Measurements from ENCODE around the gene HMOX2.

HMOX2 gene

DNA sequence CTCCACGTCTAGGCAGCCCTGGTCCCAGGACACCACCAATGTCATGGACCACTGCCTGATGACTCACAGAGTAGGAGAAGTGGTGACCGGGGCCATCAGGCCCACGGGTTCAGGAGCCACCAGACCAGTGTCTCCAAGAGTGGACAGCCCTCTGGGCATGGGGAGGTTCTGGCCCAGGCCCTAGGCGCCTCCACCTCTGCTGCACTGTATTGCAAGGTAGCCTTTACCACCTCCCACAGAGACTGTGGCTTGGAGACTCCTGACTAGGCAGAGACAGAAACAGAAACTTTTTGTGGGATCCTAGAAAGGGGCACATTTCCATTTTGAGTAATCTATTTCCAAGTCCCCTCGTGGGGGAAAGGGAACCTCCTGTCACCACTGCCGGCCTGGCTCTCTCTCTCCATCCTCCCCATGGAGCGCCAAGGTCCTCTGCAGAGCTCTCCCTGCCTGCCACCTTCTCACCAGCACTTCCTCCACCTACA is 59.5 kb downstream of the HMOX2 start:
- Histone ChIP-seq H3K9ac (ENCODE audit: low read depth, low read length) (no peak overlapping the region), H3K36me3 (ENCODE audit: insufficient read depth, low read length) (no peaks in the 10 kb centered on the region), H3K4me1 (ENCODE audit: insufficient read depth, low read length) (no peaks in the 10 kb centered on the region), H3K79me2 (ENCODE audit: insufficient read depth, low read length) (no peaks in the 10 kb centered on the region), H2AFZ (ENCODE audit: low read depth, low read length) (no peak overlapping the region), H3K4me2 (ENCODE audit: insufficient read depth, low read length) (no peak overlapping the region), H3K9me3 (ENCODE audit: insufficient read depth, low read length, severe bottlenecking) (no peaks in the 10 kb centered on the region), H3K4me3 (ENCODE audit: low read depth in 1 of 2, low read length in 2 of 2) (no peak overlapping the region), H4K20me1 (ENCODE audit: insufficient read depth, low read length) (no peaks in the 10 kb centered on the region), H3K27me3 (ENCODE audit: insufficient read depth, low read length, poor library complexity) (peaks cover 3% of the 10 kb centered on the region), H3K27ac (ENCODE audit: low read length) (no peak overlapping the region)
- ATAC-seq (ENCODE audit: insufficient read depth, low read depth) = no peak
- TF ChIP-seq, protein P1, sequence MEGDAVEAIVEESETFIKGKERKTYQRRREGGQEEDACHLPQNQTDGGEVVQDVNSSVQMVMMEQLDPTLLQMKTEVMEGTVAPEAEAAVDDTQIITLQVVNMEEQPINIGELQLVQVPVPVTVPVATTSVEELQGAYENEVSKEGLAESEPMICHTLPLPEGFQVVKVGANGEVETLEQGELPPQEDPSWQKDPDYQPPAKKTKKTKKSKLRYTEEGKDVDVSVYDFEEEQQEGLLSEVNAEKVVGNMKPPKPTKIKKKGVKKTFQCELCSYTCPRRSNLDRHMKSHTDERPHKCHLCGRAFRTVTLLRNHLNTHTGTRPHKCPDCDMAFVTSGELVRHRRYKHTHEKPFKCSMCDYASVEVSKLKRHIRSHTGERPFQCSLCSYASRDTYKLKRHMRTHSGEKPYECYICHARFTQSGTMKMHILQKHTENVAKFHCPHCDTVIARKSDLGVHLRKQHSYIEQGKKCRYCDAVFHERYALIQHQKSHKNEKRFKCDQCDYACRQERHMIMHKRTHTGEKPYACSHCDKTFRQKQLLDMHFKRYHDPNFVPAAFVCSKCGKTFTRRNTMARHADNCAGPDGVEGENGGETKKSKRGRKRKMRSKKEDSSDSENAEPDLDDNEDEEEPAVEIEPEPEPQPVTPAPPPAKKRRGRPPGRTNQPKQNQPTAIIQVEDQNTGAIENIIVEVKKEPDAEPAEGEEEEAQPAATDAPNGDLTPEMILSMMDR (IDR thresholded peaks at IDR 0.05; ENCODE audit: borderline replicate concordance, extremely low read depth, low read length, poor library complexity, severe bottlenecking) = no peak
- TF ChIP-seq EZH2 (IDR thresholded peaks at IDR 0.05; ENCODE audit: borderline replicate concordance, low read depth, low read length, severe bottlenecking) = no peak
- DNase-seq = no peak

- H4K20me1 ChIP-seq (ENCODE audit: insufficient read depth, low read length) = no peaks in the 10 kb centered on the region
- H3K4me1 ChIP-seq (ENCODE audit: insufficient read depth, low read length) = no peaks in the 10 kb centered on the region
- H3K79me2 ChIP-seq (ENCODE audit: insufficient read depth, low read length) = no peaks in the 10 kb centered on the region
- no peak overlapping the region for H3K9ac ChIP-seq (ENCODE audit: low read depth, low read length)
- no peak for TF ChIP-seq EZH2 (IDR thresholded peaks at IDR 0.05; ENCODE audit: borderline replicate concordance, low read depth, low read length, severe bottlenecking)
- TF ChIP-seq, protein P1 (IDR thresholded peaks at IDR 0.05; ENCODE audit: borderline replicate concordance, extremely low read depth, low read length, poor library complexity, severe bottlenecking) = no peak
- H3K36me3 ChIP-seq (ENCODE audit: insufficient read depth, low read length) = no peaks in the 10 kb centered on the region
- no peaks in the 10 kb centered on the region for H3K9me3 ChIP-seq (ENCODE audit: insufficient read depth, low read length, severe bottlenecking)
- H3K27ac ChIP-seq (ENCODE audit: low read length) = no peak overlapping the region
- peaks cover 3% of the 10 kb centered on the region for H3K27me3 ChIP-seq (ENCODE audit: insufficient read depth, low read length, poor library complexity)
- H3K4me2 ChIP-seq (ENCODE audit: insufficient read depth, low read length) = no peak overlapping the region
- H2AFZ ChIP-seq (ENCODE audit: low read depth, low read length) = no peak overlapping the region
- H3K4me3 ChIP-seq (ENCODE audit: low read depth in 1 of 2, low read length in 2 of 2) = no peak overlapping the region
- DNase-seq (no peak), ATAC-seq (ENCODE audit: insufficient read depth, low read depth) (no peak)
These were observed 60.4 kb downstream of the HMOX2 start for GRCh38 chr16:4536391-4537106.

DNA sequence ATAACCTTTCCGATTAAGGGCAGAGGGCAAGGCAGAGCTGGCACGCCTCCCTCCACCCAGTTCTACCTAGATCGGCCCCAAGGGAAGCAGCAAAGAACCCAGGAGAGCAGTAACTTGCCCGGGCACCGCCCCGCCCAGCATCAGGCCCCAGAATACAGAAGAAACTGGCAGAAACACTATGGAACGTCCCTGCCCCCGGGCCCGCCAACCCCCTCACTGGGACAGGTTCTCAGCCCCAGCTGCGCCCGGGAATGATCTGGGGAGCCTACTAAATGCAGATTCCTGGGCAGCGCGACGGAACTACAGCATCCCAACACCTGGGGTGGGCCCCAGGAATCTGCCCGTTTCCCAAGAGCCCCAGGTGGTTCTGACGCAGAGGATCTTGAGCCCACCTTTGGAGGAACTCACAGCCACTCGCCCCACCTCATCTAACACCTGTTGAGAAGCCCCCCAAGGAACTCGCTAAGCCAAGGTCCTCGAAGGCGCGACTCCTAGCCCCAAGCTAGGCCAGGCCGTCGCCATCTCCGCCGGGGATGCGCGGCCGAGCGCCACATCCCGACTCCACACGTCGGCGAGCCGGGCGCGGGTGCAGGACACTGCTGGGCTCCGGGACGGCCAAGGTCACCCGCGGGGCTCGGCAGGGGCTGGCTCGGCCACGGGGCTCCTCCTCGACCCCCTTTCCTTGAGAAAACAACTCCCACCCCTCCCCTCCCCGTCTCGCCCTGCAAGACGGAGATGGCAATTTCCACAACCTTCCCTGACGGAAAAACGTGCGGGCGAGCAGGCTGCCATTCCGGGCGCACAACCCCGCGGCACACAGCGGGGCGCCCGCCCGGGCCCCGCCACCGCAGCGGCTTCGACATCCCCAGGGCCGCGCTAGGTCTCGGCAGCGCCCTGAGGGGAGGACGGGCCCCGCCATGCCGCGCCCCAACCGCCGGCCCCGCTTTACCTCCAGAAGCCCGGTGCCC is 61.5 kb downstream of the HMOX2 start:
- TF ChIP-seq, protein P1 (IDR thresholded peaks at IDR 0.05; ENCODE audit: borderline replicate concordance, extremely low read depth, low read length, poor library complexity, severe bottlenecking) = no peak
- no peak for TF ChIP-seq EZH2 (IDR thresholded peaks at IDR 0.05; ENCODE audit: borderline replicate concordance, low read depth, low read length, severe bottlenecking)
- H3K27ac ChIP-seq (ENCODE audit: low read length) = no peak overlapping the region
- ATAC-seq (ENCODE audit: insufficient read depth, low read depth) = no peak

More for the DNA sequence above, 61.5 kb downstream of the HMOX2 start:
- no peak for DNase-seq
- Histone ChIP-seq H3K4me1 (ENCODE audit: insufficient read depth, low read length) (no peaks in the 10 kb centered on the region), H3K9ac (ENCODE audit: low read depth, low read length) (no peak overlapping the region), H3K79me2 (ENCODE audit: insufficient read depth, low read length) (no peaks in the 10 kb centered on the region), H3K36me3 (ENCODE audit: insufficient read depth, low read length) (no peaks in the 10 kb centered on the region), H4K20me1 (ENCODE audit: insufficient read depth, low read length) (no peaks in the 10 kb centered on the region), H3K27me3 (ENCODE audit: insufficient read depth, low read length, poor library complexity) (peaks cover 5% of the 10 kb centered on the region), H3K9me3 (ENCODE audit: insufficient read depth, low read length, severe bottlenecking) (no peaks in the 10 kb centered on the region), H3K4me3 (ENCODE audit: low read depth in 1 of 2, low read length in 2 of 2) (no peak overlapping the region), H2AFZ (ENCODE audit: low read depth, low read length) (no peak overlapping the region), H3K4me2 (ENCODE audit: insufficient read depth, low read length) (no peak overlapping the region)

All from DND-41 (cell line).